Esophagus muscularis mucosa (tissue), 4 donors: ENCODE measurements around the gene CCNY.

ENCODE experiments used
- EP300 ChIP-seq: sonication (generic); formaldehyde crosslinking; IDR thresholded peaks from one replicate; pipeline ENCODE4 v1.6.1; 2017; ENCODE audit warnings: antibody characterized with exemption
- POLR2A ChIP-seq: fragments of 450-650 bp; IDR thresholded peaks from one replicate; pipeline ENCODE4 v1.6.1; 2017; ENCODE audit warnings: antibody characterized with exemption, moderate library complexity, mild to moderate bottlenecking, low read depth
- TF ChIP-seq, protein P1 (sequence below), 3 experiments: fragments of 200-600 bp in 2 of 3; fragments of 450-650 bp in 1 of 3; sonication (generic) in 2 of 3; IDR thresholded peaks; one replicate each; pipeline ENCODE4 v1.5.1; 2017 to 2019; ENCODE audit warnings: antibody characterized with exemption in 3 of 3, mild to moderate bottlenecking in 2 of 3, moderate library complexity in 1 of 3

DNA sequence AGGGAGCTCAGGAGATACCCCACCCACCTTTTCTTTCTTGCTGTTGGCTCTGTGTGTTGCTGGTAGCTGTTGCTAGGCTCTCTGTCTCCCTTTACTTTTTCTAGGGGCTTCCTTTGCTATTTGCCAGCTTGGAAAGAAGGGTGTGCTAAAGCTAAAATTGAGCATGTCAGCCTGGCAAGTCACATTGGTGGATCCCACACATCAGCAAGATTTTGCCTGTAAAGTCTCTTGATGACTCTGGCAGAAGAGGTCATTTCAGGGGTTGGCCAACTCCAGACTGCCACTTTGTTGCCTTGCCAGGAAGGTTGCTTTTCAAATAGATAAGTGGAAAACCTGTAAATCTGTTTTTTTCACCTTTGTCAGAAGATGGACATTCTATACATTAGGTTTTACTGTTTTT, 9.9 kb downstream of the CCNY start:
- TF ChIP-seq, protein P1, sequence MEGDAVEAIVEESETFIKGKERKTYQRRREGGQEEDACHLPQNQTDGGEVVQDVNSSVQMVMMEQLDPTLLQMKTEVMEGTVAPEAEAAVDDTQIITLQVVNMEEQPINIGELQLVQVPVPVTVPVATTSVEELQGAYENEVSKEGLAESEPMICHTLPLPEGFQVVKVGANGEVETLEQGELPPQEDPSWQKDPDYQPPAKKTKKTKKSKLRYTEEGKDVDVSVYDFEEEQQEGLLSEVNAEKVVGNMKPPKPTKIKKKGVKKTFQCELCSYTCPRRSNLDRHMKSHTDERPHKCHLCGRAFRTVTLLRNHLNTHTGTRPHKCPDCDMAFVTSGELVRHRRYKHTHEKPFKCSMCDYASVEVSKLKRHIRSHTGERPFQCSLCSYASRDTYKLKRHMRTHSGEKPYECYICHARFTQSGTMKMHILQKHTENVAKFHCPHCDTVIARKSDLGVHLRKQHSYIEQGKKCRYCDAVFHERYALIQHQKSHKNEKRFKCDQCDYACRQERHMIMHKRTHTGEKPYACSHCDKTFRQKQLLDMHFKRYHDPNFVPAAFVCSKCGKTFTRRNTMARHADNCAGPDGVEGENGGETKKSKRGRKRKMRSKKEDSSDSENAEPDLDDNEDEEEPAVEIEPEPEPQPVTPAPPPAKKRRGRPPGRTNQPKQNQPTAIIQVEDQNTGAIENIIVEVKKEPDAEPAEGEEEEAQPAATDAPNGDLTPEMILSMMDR (IDR thresholded peaks at IDR 0.05): no peak
- TF ChIP-seq POLR2A (no peak), EP300 (no peak)
